WERI-Rb-1 (cell line): ENCODE data around the gene CNNM3.

Experiments used
- DNase-seq: peaks from one replicate; pipeline ENCODE4 v3.0.0-alpha.2; 2020
- H3K27ac ChIP-seq: fragments of 250-450 bp; sonication (Bioruptor Pico); 2 replicates; pipeline ENCODE4 v1.5.1; 2020; ENCODE audit warnings: mild to moderate bottlenecking, moderate library complexity
- H3K27me3 ChIP-seq: fragments of 250-450 bp; sonication (Bioruptor Pico); 2 replicates; pipeline ENCODE4 v1.5.1; 2021; ENCODE audit warnings: mild to moderate bottlenecking, low read depth, moderate library complexity; ENCODE audit not compliant: insufficient read depth, severe bottlenecking
- H3K36me3 ChIP-seq: fragments of 250-450 bp; sonication (Bioruptor Pico); 2 replicates; pipeline ENCODE4 v1.5.1; 2020; ENCODE audit warnings: mild to moderate bottlenecking, moderate library complexity
- H3K4me3 ChIP-seq: 2 replicates; pipeline ENCODE4 v1.5.1; 2011; ENCODE audit warnings: low read depth, mild to moderate bottlenecking, control low read depth, low read length
- H3K9me3 ChIP-seq: fragments of 250-450 bp; sonication (Bioruptor Pico); 2 replicates; pipeline ENCODE4 v1.5.1; 2021; ENCODE audit warnings: mild to moderate bottlenecking, moderate library complexity; ENCODE audit not compliant: severe bottlenecking
- TF ChIP-seq, protein P1 (sequence below): IDR thresholded peaks from 2 replicates; pipeline ENCODE4 v1.5.1; 2011; ENCODE audit warnings: low read depth, mild to moderate bottlenecking, control low read depth, inconsistent platforms, low read length

The CNNM3 gene

DNA sequence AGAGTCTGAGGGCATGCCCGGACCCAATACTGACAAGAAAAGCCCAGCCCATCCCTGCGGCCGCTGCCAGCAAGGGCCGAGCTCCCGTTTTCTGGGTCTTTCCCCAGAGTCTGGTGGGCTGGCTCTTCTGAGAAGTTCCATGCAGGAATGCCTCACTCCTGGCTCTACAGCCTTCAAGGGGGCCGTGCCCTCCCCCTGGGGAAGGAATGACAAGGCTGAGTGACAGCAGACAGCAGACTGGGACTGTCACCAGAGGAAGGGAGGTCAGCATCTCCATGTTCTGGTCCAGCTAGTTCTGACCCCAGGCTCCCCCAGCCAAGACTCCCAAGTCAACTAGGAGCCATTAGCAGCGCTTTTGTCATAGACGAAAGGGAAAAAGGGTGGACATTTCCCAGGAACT is 66.8 kb downstream of the CNNM3 start:
- no peaks in the 10 kb centered on the region for H3K27me3 ChIP-seq
- DNase-seq = no peak
- no peak overlapping the region for H3K4me3 ChIP-seq
- no peaks in the 10 kb centered on the region for H3K36me3 ChIP-seq
- TF ChIP-seq, protein P1, sequence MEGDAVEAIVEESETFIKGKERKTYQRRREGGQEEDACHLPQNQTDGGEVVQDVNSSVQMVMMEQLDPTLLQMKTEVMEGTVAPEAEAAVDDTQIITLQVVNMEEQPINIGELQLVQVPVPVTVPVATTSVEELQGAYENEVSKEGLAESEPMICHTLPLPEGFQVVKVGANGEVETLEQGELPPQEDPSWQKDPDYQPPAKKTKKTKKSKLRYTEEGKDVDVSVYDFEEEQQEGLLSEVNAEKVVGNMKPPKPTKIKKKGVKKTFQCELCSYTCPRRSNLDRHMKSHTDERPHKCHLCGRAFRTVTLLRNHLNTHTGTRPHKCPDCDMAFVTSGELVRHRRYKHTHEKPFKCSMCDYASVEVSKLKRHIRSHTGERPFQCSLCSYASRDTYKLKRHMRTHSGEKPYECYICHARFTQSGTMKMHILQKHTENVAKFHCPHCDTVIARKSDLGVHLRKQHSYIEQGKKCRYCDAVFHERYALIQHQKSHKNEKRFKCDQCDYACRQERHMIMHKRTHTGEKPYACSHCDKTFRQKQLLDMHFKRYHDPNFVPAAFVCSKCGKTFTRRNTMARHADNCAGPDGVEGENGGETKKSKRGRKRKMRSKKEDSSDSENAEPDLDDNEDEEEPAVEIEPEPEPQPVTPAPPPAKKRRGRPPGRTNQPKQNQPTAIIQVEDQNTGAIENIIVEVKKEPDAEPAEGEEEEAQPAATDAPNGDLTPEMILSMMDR = no peak
- no peak overlapping the region for H3K27ac ChIP-seq
- no peaks in the 10 kb centered on the region for H3K9me3 ChIP-seq

DNA sequence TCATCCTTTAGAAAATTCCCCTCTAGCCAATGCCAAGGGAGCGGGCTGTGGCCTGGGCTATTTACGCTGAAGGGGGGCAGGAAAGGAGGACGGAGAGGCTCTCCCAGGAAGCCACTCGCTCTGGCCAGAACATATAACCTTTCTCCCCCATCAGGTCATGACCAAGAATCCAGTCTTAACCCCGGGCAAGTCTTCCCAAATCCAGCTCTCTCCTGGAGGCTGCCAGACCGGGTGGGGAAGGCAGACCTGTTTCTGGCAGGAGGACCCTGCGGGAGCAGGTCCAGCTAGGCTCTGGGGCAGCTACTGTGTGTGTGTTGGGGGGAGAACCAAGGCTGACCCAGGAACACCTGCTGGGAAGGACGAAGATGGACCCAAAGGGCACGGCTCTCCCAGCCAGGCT is 67.2 kb downstream of the CNNM3 start:
- H3K9me3 ChIP-seq = no peaks in the 10 kb centered on the region
- H3K27me3 ChIP-seq = no peaks in the 10 kb centered on the region
- TF ChIP-seq, protein P1 = no peak
- H3K36me3 ChIP-seq = no peaks in the 10 kb centered on the region
- H3K4me3 ChIP-seq = no peak overlapping the region
- H3K27ac ChIP-seq = no peak overlapping the region
- DNase-seq = no peak
